Stimulated activated CD8-positive, alpha-beta memory T cell treated with anti-CD3 and anti-CD28 coated beads, Interleukin-2, amount 100 ng/mL, for 1 hour (primary cell): Measurements from ENCODE around the gene GRIK2.

Experiments used
- DNase-seq, 2 donors: peaks; one replicate each; pipeline ENCODE4 v3.0.0-alpha.2; 2020; ENCODE audit warnings: low read depth in 2 of 2

Gene GRIK2

GRCh38 chr6:101716387-101716786, 322.9 kb downstream of the GRIK2 start:
- no peak for DNase-seq

- DNase-seq = no peak
Observed at GRCh38 chr6:101716810-101717209, 323.3 kb downstream of the GRIK2 start.

GRCh38 chr6:101719521-101719920, 326.0 kb downstream of the GRIK2 start:
- DNase-seq = no peak

GRCh38 chr6:101722471-101722870, 329.0 kb downstream of the GRIK2 start:
- no peak for DNase-seq

GRCh38 chr6:101722991-101723579, 329.6 kb downstream of the GRIK2 start:
- no peak for DNase-seq

- DNase-seq = no peak
Observed at GRCh38 chr6:101728388-101728787, 334.9 kb downstream of the GRIK2 start.

GRCh38 chr6:101728956-101729355, 335.4 kb downstream of the GRIK2 start:
- DNase-seq = no peak

- DNase-seq = no peak
Observed at GRCh38 chr6:101730954-101731353, 337.4 kb downstream of the GRIK2 start.

- DNase-seq = no peak
Observed at GRCh38 chr6:101733899-101734298, 340.4 kb downstream of the GRIK2 start.

- DNase-seq = no peak
Observed at GRCh38 chr6:101738481-101738880, 345.0 kb downstream of the GRIK2 start.

- no peak for DNase-seq
Observed at GRCh38 chr6:101740631-101741030, 347.1 kb downstream of the GRIK2 start.

GRCh38 chr6:101741474-101742171, 348.1 kb downstream of the GRIK2 start:
- DNase-seq = no peak

GRCh38 chr6:101747160-101747559, 353.7 kb downstream of the GRIK2 start:
- DNase-seq = no peak

- DNase-seq = no peak
Observed at GRCh38 chr6:101747716-101748115, 354.2 kb downstream of the GRIK2 start.

GRCh38 chr6:101755931-101756330, 362.4 kb downstream of the GRIK2 start:
- no peak for DNase-seq

- DNase-seq = no peak
Observed at GRCh38 chr6:101758368-101758767, 364.9 kb downstream of the GRIK2 start.

GRCh38 chr6:101760843-101761621, 367.5 kb downstream of the GRIK2 start:
- no peak for DNase-seq

- DNase-seq = no peak
Observed at GRCh38 chr6:101762851-101763250, 369.3 kb downstream of the GRIK2 start.

GRCh38 chr6:101765281-101765680, 371.8 kb downstream of the GRIK2 start:
- DNase-seq = no peak

GRCh38 chr6:101770116-101770515, 376.6 kb downstream of the GRIK2 start:
- DNase-seq = no peak

- DNase-seq = no peak
Observed at GRCh38 chr6:101776919-101777350, 383.4 kb downstream of the GRIK2 start.

- no peak for DNase-seq
Observed at GRCh38 chr6:101777646-101778045, 384.1 kb downstream of the GRIK2 start.
